ENCODE results near the gene CCDC186.

Gene CCDC186

GRCh38 chr10:114173921-114174694, at the start of gene CCDC186:
CCDC186 (minus strand) TSS chr10:114174203; CDS start chr10:114163268, 10,935 bp downstream.
- DNase-seq (ENCODE audit: low spot score), result peak; percentile 51

- no peak for DNase-seq (ENCODE audit: low spot score)
Observed at GRCh38 chr10:114223066-114223465, 49.1 kb upstream of the CCDC186 start.

GRCh38 chr10:114221235-114221634, 47.2 kb upstream of the CCDC186 start:
- DNase-seq (ENCODE audit: low spot score), result no peak

- no peak for DNase-seq (ENCODE audit: low spot score)
Observed at GRCh38 chr10:114220281-114220680, 46.3 kb upstream of the CCDC186 start.

- no peak for DNase-seq (ENCODE audit: low spot score)
Observed at GRCh38 chr10:114215033-114215432, 41.0 kb upstream of the CCDC186 start.

- no peak for DNase-seq (ENCODE audit: low spot score)
Observed at GRCh38 chr10:114212153-114212552, 38.1 kb upstream of the CCDC186 start.

- DNase-seq (ENCODE audit: low spot score), result no peak
Observed at GRCh38 chr10:114208351-114208750, 34.3 kb upstream of the CCDC186 start.

- DNase-seq (ENCODE audit: low spot score), result no peak
Observed at GRCh38 chr10:114207349-114207748, 33.3 kb upstream of the CCDC186 start.

- DNase-seq (ENCODE audit: low spot score), result no peak
Observed at GRCh38 chr10:114206902-114207301, 32.9 kb upstream of the CCDC186 start.

- no peak for DNase-seq (ENCODE audit: low spot score)
Observed at GRCh38 chr10:114202812-114203211, 28.8 kb upstream of the CCDC186 start.

- DNase-seq (ENCODE audit: low spot score), result no peak
Observed at GRCh38 chr10:114199239-114199638, 25.2 kb upstream of the CCDC186 start.

- DNase-seq (ENCODE audit: low spot score), result no peak
Observed at GRCh38 chr10:114195079-114195478, 21.1 kb upstream of the CCDC186 start.

- DNase-seq (ENCODE audit: low spot score), result no peak
Observed at GRCh38 chr10:114189700-114190099, 15.7 kb upstream of the CCDC186 start.

GRCh38 chr10:114188900-114189299, 14.9 kb upstream of the CCDC186 start:
- no peak for DNase-seq (ENCODE audit: low spot score)

GRCh38 chr10:114188001-114188400, 14.0 kb upstream of the CCDC186 start:
- no peak for DNase-seq (ENCODE audit: low spot score)

- no peak for DNase-seq (ENCODE audit: low spot score)
Observed at GRCh38 chr10:114184276-114184675, 10.3 kb upstream of the CCDC186 start.

GRCh38 chr10:114183563-114183962, 9.6 kb upstream of the CCDC186 start:
- DNase-seq (ENCODE audit: low spot score), result no peak

GRCh38 chr10:114181971-114182370, 8.0 kb upstream of the CCDC186 start:
- DNase-seq (ENCODE audit: low spot score), result no peak

- DNase-seq (ENCODE audit: low spot score), result no peak
Observed at GRCh38 chr10:114180937-114181336, 6.9 kb upstream of the CCDC186 start.

- DNase-seq (ENCODE audit: low spot score), result no peak
Observed at GRCh38 chr10:114179747-114180146, 5.7 kb upstream of the CCDC186 start.

- DNase-seq (ENCODE audit: low spot score), result no peak
Observed at GRCh38 chr10:114179148-114179547, 5.1 kb upstream of the CCDC186 start, which contains the start of gene TDRD1. TDRD1 (plus strand) TSS chr10:114179353; CDS start chr10:114187832, 8,479 bp downstream.

GRCh38 chr10:114176511-114176910, 2.5 kb upstream of the CCDC186 start:
- no peak for DNase-seq (ENCODE audit: low spot score)

GRCh38 chr10:114175667-114176066, 1.7 kb upstream of the CCDC186 start:
- DNase-seq (ENCODE audit: low spot score), result no peak

GRCh38 chr10:114174695-114175188, 739 bp upstream of the CCDC186 start:
- DNase-seq (ENCODE audit: low spot score), result peak; percentile 3

Measured in COLO829 (cell line).